ENCODE results near the gene POLR3H. TPM values are rescaled to one million over a fixed set of nuclear protein-coding genes. Genes with fewer than 3 reads are reported as not detected.

POLR3H gene
- total RNA-seq, 4 donors from 2014 or later, result 5.6 to 8.4 (median 7.0) TPM

DNA sequence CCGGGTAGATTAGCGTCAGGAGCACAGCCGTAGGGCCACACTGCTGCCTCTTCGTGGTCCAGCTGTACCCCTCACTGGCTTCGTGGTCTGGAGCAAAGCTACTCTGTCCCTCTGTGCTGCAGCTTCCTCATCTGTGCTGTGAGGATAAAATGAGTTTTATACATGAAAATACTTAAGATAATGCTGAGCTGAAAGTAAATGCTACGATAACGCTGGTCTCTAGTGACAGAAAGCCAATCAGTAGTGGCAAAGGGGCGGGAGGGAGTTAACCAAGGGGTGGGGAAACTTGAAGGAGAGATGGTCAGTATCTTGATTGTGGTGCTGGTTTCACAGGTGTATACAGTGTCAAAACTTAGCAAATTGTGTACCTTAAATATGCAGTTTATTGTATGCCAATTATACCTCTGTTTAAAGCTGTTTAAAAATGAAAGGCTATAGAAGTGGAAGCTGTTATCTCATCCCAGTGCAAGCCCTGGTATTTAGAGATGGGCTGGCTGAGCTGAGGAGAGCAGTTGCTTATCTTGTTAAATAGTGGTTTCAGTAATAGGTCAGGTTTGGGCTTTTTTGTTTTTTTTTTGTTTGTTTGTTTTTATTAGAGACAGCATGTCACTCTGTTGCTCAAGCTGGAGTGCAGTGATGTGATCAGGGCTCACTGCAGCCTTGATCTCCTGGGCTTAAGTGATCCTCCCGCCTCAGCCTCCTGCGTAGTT, 38.6 kb downstream of the POLR3H start:
- Histone ChIP-seq H3K9me3 (no peaks in the 10 kb centered on the region), H3K4me1 (no peaks in the 10 kb centered on the region), H3K36me3 (peaks cover 0 to 53% (median 21%) of the 10 kb centered on the region in 4 donors), H3K4me3 (no peak overlapping the region), H3K27me3 (no peaks in the 10 kb centered on the region), H3K27ac (no peak overlapping the region)
- no peak for DNase-seq
- TF ChIP-seq EP300 (IDR thresholded peaks at IDR 0.05; ENCODE audit: low read depth), result no peak
- TF ChIP-seq POLR2AphosphoS5 (IDR thresholded peaks at IDR 0.05), result no peak
- intact Hi-C loops (cut with DNase I; ENCODE audit: low total_unique reads) (no loop called here), in situ Hi-C loops (cut with MboI; ENCODE audit: low pct_ligation_motif_present in 1 of 4, low pct_unique_long_range_greater_than_20kb in 1 of 4, low sequenced_read_pairs in 3 of 4) (no loop called here)
- 85 to 91% methylated on average over 10 of the region's 10 CpGs for WGBS, 2 donors (ENCODE audit: low coverage in 1 of 2)

DNA sequence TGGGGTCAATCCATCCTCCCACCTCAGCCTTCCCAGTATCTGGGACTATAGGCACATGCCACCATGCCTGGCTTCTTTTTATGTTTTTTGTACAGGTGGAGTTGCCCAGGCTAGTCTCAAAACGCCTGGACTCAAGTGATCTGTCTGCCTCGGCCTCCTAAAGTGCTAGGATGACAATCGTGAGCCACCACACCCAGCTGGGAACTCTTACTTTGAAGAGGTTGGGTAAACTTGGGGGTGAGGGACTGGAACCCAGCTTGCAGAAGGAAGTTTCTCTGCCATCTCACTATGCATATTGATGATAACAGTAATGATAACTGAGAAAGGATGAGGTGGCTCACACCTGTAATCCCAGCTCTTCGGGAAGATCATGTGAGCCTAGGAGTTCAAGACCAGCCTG, 39.5 kb downstream of the POLR3H start:
- H3K4me3 ChIP-seq, result no peak overlapping the region
- H3K27ac ChIP-seq, result no peak overlapping the region
- intact Hi-C loops (cut with DNase I; ENCODE audit: low total_unique reads) (no loop called here), in situ Hi-C loops (cut with MboI; ENCODE audit: low pct_ligation_motif_present in 1 of 4, low pct_unique_long_range_greater_than_20kb in 1 of 4, low sequenced_read_pairs in 3 of 4) (no loop called here)
- DNase-seq, result no peak
- no peak for TF ChIP-seq POLR2A (IDR thresholded peaks at IDR 0.05)
- TF ChIP-seq POLR2AphosphoS5 (IDR thresholded peaks at IDR 0.05), result no peak
- no peak for TF ChIP-seq EP300 (IDR thresholded peaks at IDR 0.05; ENCODE audit: low read depth)
- TF ChIP-seq, protein P1, sequence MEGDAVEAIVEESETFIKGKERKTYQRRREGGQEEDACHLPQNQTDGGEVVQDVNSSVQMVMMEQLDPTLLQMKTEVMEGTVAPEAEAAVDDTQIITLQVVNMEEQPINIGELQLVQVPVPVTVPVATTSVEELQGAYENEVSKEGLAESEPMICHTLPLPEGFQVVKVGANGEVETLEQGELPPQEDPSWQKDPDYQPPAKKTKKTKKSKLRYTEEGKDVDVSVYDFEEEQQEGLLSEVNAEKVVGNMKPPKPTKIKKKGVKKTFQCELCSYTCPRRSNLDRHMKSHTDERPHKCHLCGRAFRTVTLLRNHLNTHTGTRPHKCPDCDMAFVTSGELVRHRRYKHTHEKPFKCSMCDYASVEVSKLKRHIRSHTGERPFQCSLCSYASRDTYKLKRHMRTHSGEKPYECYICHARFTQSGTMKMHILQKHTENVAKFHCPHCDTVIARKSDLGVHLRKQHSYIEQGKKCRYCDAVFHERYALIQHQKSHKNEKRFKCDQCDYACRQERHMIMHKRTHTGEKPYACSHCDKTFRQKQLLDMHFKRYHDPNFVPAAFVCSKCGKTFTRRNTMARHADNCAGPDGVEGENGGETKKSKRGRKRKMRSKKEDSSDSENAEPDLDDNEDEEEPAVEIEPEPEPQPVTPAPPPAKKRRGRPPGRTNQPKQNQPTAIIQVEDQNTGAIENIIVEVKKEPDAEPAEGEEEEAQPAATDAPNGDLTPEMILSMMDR (IDR thresholded peaks at IDR 0.05), result no peak
- WGBS, 2 donors (ENCODE audit: low coverage in 1 of 2), result 75 to 100% methylated on average over 1 to 4 of the region's 4 CpGs
- H3K27me3 ChIP-seq, result no peaks in the 10 kb centered on the region
- H3K36me3 ChIP-seq, result peaks cover 0 to 62% (median 26%) of the 10 kb centered on the region in 4 donors
- no peaks in the 10 kb centered on the region for H3K4me1 ChIP-seq
- no peaks in the 10 kb centered on the region for H3K9me3 ChIP-seq

DNA sequence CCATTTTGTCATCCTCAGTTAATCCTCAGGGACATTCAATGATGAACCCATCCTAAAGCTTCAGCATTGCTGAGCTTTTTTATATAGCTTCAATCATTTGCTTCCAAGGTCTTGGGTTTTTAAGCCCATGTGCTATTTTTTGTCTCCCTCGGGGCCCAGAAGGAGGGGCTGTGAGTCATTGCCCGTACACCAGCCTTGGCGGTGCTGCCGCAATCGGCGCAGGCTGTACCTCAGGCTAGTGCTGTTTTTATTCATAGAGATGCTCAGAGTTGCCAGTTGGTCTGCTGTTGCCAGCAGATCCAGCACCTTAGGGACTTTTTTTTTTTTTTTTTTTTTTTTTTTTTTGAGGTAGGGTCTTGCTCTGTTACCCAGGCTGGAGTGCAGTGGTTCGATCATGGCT, 39.9 kb downstream of the POLR3H start:
- intact Hi-C loops (cut with DNase I; ENCODE audit: low total_unique reads), result no loop called here
- 76% methylated on average over 7 of the region's 7 CpGs; no CpG with 5 or more reads in 1 of the 2 donors for WGBS, 2 donors (ENCODE audit: low coverage in 1 of 2)
- Histone ChIP-seq H3K4me1 (no peaks in the 10 kb centered on the region), H3K4me3 (no peak overlapping the region), H3K9me3 (no peaks in the 10 kb centered on the region), H3K36me3 (peaks cover 0 to 63% (median 26%) of the 10 kb centered on the region in 4 donors), H3K27me3 (no peaks in the 10 kb centered on the region), H3K27ac (no peak overlapping the region)
- no peak for DNase-seq
- in situ Hi-C loops (cut with MboI; ENCODE audit: low pct_ligation_motif_present in 1 of 4, low pct_unique_long_range_greater_than_20kb in 1 of 4, low sequenced_read_pairs in 3 of 4), result no loop called here
- TF ChIP-seq EP300 (IDR thresholded peaks at IDR 0.05; ENCODE audit: low read depth) (no peak), POLR2AphosphoS5 (IDR thresholded peaks at IDR 0.05) (no peak), POLR2A (IDR thresholded peaks at IDR 0.05) (no peak)
- TF ChIP-seq, protein P1 (IDR thresholded peaks at IDR 0.05), result no peak

GRCh38 chr22:41501209-41501608, 43.1 kb downstream of the POLR3H start:
- intact Hi-C loops (cut with DNase I; ENCODE audit: low total_unique reads) (no loop called here), in situ Hi-C loops (cut with MboI; ENCODE audit: low pct_ligation_motif_present in 1 of 4, low pct_unique_long_range_greater_than_20kb in 1 of 4, low sequenced_read_pairs in 3 of 4) (no loop called here)
- TF ChIP-seq POLR2AphosphoS5 (IDR thresholded peaks at IDR 0.05), result no peak
- TF ChIP-seq, protein P1 (IDR thresholded peaks at IDR 0.05), result peak in 2 of 5 experiments; percentile 9 to 24
- TF ChIP-seq POLR2A (IDR thresholded peaks at IDR 0.05), result no peak
- no peak for TF ChIP-seq EP300 (IDR thresholded peaks at IDR 0.05; ENCODE audit: low read depth)
- Histone ChIP-seq H3K4me3 (no peak overlapping the region), H3K36me3 (peaks cover 0 to 49% (median 19%) of the 10 kb centered on the region in 4 donors), H3K4me1 (peaks cover 0 to 12% (median 0%) of the 10 kb centered on the region in 4 donors), H3K9me3 (no peaks in the 10 kb centered on the region), H3K27ac (no peak overlapping the region), H3K27me3 (no peaks in the 10 kb centered on the region)
- DNase-seq, result no peak
- 91% methylated on average over 4 to 5 of the region's 5 CpGs for WGBS, 2 donors (ENCODE audit: low coverage in 1 of 2)
